HG03196 (cell line): ENCODE measurements around the gene HOXB5.

Experiments
- ATAC-seq: cut with Tn5 transposase; IDR thresholded peaks from one replicate; pipeline ENCODE4 v1.9.1; 2021; ENCODE audit not compliant: unreplicated experiment

HOXB5 gene

DNA sequence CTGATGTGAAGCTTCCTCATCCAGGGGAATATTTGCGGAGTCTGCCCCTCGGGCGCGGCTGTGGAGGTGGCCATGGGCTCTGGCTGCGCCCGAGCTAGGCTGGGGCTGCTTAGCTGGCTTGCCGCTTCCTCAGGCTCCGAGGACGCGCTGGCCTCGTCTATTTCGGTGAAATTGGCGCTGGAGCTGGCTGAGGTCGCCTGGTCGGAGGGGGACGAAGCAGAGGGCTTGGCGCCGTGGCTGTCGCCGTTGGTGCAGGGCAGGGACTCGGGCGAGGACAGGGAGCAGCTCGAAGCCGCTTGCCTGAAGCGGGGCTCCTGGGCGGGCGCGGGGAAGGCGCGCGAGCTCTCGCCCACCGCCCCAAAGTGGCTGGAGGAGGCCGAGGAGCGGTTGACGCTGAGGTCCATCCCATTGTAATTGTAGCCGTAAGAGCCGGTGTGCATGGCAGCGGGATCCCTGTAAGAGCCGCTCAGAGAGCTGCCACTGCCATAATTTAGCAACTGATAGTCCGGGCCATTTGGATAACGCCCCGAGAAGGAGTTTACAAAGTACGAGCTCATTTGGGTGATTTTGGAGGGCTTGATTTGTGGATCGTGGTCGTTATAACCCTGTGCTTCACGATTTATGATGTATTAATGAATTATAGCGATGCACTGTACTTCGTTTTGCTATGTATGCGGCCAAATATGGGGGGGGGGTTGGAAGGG is at the start of gene HOXB5:
TSS of gene HOXB5 (minus strand) at position 654 of the 704 bp plus-strand sequence. CDS start at position 557, 97 bp downstream.
- ATAC-seq: no peak

DNA sequence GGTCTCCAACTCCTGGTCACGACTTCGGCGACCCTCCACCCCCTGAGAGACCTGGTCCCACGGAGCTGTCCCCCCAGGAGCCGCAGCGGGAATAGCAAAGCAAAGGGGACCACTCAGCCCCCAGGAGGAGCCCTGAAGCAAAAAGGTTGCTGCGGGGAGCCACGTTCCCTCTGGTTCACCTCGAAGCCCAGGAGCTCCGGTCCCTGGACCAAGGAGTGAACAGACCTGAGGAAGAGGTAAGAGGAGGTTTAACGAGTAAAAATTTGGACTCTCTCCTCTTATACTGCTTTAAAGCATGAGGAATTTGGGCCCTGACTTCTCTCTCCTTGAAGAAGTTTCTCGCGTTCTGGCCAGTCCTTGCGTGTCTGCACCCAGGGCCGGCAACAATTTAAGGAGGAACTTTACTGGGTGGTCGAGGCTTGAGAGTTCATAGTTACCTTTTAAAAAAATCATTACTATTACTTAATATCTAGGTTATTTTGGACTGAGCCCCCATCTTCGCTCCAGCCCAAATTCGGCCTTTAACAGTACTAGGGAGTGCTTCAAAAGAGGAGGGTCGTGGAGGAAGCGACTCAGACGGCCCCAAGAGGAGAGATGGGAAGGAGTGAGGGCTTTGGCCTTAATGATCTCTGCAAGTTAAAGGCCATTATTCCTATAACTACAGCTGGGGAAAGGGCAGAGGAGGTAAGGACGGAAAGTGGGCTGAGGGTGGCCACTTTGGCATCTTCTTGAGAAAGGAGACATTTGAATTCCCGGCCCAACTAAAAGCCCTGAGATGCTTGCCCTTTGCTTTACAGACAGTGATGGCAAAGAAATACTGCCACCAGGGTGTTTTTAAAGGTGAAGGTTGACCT is 49.5 kb upstream of the HOXB5 start:
- no peak for ATAC-seq

DNA sequence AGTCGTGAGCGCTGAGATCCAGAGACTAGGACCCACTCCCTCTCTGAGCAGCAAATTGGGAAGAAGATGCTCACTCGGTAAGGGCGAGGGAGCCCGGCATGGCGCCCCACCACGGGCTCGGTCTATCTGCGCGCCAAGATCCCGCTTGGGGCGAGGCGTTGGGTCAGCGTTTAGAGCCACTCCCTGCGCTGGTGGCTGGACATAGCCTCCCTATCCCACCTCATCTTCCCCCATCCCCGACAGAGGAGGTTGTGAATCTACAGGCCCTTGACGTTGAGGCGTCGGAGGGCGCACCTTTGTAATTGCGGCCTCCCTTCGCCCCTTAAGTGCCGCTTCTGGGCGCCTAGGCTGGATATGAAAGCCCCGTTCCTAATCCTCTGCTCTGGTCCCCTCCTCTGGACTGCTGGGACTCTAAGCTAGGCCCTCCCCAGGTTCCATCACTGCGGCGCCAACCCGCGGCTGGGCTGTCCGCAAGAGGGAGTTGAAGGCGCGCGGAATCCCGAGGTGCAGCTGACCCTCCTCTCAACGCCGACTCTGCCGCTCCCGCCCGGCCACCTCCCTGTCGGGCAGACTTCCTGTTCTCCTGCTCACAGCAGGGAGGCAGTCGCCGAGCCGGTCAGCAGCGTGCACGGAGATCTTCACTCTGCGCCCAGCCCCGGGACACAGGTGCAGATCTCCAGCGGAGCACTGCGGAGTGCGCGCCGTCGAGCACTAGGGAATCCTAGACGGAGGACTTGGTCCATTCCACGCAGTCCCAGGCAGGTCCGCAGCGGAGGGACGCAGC is 48.7 kb upstream of the HOXB5 start:
- ATAC-seq: no peak

DNA sequence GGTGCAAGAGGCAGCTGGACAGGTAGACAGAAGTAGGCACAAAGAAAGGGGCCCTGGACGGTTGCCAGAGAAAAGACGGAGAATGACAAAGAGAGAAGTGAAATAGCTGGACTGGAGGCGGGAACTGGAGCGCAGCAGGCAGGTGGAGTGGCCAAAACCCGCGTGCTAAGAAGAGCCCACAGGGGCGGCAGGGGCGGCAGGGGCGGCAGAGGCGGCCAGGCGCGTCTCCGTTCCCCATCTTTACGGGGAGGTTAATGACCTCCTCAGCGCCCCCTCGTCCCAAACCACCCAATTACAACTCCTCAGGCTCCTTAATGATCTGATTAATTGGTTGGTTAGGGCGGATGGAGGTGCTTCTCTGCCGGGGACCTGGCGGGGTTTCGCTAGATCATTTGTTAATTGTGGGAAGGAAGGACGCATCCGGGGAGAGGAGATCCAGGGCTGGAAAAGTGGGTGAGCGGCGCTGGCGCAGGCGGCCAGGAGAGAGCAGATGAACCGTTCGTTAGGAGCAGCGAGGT is 48.0 kb upstream of the HOXB5 start:
- ATAC-seq: no peak

DNA sequence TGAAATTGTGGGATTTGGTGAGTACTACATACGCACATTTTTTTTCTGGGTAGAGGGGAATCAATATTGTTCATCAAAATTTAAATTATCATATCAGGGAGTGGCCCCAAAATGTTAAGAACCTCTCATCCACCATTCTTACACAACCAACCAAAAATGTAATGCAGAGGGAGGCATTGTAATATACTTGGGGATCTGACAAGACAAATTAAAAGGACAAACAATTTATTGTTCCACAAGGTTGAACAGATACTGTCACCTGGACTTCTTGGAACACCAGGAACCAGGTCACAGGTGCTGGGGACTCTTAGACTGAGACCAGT is 47.2 kb upstream of the HOXB5 start:
- ATAC-seq: no peak

DNA sequence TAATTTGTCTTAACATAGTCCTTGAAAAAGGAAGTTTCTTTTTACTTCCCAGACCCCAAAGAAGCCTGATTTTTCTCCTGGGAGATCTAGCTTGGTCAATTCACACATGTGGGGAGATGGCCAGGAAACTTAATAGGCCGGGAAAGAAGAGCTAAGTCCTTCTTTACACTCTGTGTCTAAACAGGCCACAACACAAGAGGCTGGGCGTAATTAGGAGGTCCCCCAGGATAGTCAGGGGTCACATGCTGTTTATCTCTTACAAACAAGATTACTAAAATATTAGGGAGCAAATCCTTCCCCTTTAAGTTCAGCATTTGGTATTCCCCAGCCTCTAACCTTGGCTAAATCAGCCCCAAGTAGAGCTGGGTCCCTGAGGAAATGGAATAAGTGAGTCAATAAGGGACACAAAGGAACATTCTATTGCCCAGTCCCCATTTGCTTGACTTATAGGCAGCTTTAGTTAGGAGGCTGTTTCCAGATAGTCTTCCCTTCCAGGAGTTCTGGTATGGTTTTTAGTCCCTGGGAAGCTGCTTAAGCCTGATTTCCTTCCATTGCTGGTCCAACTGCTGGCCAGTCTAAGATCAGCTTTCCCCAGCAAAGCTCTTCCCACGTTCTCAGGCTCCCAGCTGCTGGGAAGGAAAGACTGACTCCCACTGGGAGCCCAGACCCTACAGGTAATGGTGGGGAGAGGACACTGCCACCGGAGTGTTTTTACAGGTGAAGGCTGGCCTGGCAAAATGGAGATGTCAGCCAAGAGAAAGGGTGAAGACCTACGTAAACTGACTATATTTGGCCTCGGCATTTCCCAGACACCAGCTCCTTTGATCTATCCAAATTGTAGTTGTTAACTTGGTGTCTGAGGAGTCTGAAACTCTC is 46.6 kb upstream of the HOXB5 start:
- ATAC-seq: no peak

DNA sequence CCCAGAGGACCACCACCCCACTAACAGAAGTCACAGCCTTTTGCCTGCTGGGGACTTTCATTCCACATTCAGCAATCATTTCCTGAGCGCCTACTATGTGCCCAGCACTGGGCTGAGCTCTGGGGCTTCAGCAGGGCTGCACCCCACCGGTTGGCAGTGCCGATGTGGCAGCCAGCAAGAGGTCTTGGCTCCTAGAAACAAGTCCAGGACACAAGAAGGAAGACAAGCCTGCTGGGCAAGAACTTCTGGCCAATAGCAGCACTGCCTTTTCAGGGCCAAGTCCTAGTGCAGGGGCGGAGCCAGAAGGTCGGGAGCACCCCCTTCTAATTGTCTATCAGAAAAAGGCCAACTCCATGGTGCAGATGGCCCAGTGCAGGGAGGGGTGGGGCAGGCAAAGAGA is 45.6 kb upstream of the HOXB5 start:
- no peak for ATAC-seq

DNA sequence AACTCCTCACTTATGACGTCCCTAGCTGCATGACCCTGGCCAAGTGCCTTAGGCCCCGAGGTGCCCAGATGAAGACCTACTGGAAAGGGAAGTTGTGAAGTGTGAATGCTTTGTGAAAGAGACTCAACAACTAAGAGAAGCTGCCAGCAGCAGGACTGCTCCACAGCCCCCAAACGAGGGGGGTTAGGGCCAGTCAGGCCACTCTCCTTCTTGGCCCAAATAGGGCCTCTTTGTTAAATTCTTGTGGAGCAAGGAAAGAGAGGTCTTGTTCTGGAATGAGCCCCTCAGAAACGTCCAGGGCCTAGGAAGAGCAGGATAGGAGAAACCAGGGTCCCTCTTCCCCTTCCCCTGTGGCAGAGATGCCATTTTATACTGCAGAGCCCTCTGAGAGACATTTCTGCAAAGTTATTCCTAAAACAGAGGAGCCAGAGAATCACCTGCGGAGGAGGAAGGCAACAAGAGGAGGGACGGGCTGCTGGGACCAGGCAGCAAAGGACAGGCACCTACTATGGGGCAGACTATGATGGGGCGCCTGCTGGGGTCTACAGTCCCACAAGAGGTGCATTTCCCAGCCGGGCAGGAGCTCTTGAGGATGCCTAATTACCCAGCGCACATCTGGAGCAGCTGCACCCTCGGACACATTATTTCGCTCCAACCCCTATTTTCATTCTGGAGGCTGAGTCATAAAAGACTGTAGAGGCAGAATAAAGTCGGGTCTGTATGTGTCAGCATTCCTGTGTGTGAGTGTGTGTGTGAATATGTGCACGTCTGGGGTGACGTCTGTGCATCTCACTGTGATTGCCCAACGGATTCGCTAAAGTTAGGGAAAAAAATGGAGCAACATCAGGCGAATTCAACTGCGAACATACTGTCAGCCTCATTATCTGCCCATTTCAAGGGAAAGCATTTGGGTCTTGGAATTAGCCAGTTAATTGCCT is 44.0 kb upstream of the HOXB5 start:
- ATAC-seq: no peak

DNA sequence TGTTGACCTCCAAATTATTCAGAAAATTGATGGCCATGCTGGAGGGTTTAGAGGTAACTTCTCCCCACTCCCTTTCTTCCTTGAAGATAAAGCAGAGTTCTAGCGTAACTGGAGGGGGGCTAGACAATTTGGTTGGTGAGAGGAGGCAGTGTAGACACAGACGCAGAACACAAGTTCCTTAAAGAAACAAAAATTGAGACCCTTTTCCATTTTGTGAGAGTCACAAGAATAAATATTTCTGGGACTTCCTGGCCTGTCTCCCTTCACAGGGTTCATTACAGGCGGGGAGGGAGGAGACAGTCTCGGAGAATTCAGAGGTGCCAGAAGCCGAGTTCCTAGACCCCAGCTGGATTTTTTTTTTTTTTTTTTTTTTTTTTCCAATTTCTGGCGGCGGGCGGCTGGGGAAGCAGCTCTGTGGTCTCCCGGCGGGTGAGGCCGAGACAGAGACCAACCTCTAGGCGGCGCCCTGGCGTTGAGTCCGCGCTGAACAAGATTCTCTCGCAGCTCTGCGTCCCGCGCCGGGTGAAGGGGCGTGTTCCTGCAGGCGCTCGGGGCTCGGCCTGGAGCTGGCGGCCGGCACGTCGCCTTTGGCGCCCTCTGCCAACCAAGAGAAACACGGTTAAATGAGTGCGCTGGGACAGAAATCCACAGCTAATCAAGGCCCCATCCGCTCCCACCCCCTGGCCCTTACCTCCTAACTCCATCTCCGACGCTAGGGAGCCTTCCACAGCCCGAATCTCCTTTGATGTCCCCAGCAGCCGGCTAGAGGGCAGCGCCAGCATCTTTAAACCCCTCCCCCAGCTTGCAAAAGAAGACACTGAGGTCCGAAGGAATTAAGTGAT is 42.8 kb upstream of the HOXB5 start:
- ATAC-seq: no peak

DNA sequence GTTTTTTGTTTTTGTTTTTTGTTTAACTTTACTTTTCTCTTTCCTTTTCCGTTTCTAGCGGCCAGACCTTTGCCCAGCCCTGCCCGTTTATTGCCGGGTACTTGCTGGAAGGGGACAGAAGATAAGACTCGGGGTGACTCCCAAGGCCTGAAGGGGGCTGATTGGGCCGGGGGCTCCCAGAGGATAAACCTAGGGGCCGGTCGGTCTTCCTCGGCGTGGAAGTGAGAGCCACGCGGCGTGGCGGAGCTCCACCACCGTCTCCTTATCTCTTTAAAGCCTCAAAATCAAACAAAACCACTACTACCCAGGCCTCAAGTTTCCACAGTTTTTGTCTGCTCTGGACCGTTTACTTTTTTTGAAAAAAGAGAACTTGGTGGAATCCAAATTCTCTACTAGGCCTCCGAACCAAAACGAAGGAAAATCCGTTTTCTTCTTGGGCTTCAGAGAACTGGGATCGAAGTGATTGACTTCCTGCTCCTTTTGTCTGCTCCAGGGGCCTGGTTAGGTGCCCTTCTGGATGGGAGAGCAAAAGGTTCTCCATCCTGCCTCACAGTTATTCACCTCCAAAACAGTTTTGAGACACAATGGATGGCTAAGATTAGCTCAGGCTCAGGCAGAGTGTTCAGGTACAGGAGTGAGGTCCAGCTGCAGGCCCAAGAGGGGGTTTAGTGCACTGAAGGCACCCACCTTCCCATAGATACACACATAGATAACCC is 41.1 kb upstream of the HOXB5 start:
- no peak for ATAC-seq

DNA sequence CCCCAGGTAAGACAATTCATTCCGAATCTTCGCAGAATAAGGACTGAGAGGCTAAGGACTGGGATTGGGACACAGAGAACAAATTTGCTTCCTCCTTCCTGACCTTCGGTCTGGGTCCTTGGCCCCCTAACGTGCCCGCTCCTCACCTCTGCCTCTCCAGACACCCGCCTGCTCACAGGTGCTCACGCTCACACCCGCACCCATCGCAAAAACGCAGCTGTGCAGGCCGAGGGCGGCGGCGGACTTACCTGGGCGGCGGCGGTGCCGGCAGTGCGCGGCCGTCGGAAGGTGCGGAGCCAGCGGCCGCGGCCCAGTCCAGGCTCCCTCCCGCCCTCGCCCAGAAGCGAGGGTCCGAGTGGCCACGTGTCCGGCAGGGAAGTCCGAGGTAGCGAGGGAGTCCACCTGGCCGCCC is 39.7 kb upstream of the HOXB5 start:
- ATAC-seq: no peak

DNA sequence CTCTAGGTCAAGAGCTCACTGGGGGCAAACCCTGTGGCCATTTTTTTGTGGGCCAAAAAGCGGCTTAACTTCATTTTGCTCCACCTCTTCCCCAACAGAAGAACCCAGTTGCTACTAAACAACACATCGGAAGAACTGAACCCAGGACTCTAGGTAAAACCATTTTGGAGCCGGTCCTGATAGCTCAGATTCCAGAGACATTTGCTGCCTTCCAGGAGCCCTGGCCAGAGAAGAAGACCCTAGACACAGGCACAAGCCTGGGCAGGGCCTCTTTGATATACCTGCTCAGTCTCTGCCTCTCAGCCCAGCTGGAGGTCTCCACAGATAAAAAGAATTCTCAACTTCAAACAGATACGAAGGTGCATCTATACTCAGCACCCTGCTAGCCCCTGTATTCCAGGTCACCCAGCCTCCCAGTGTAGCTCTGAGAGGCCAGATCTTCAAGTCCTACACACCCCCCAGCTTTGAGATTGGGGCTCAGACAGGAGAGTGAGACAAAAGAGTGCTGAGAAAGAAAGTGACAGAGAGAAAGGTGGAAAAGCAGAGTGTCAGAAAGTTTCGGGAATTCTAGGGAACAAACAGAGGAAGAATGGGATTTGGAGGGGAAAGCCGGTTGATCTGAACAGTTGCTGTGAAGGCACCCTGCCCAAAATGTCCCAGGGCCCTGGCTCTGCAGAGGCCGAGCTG is 39.1 kb upstream of the HOXB5 start:
- ATAC-seq: no peak

DNA sequence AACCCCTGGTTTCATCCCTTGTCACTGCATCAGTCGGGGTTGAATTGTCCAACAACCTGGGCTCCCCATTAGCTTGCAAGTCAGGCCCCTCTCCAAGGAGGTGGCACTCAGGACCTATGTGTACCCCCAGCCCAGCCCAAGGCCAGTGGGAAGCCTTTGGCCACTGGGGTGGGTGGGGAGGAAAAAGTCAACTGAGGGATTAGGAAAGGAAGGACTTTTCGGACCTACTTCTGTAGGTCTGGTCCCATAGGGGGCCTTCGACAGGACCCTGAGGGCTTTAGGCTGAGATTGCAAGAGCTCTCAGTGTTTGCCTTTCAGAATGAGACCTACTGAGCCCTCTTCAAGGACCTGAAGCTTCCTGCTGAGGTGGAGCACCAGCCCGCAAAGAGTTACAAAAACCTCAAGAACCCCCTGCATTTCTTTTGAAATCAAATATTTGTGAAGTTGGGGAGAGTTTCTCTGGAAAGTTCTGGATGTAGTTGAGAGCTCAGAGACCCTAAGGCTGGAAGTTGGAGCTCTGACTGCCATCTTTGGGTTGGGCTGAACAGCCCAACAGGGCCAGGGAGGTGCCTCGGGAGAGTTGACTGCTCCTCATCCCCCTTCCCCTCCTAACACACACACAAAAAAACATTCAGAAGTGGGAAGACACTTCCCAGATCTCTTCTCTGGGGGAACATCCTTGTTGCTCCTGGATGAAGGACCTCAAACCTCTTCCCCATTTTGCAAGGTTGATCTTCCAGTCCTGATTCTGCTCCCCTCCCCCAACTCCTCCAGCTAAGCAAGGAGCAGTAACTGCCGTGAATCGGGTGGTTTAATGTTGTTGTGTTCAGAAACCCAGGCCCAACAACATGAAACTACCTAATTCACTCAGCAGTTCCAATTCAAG is 38.4 kb upstream of the HOXB5 start:
- no peak for ATAC-seq

DNA sequence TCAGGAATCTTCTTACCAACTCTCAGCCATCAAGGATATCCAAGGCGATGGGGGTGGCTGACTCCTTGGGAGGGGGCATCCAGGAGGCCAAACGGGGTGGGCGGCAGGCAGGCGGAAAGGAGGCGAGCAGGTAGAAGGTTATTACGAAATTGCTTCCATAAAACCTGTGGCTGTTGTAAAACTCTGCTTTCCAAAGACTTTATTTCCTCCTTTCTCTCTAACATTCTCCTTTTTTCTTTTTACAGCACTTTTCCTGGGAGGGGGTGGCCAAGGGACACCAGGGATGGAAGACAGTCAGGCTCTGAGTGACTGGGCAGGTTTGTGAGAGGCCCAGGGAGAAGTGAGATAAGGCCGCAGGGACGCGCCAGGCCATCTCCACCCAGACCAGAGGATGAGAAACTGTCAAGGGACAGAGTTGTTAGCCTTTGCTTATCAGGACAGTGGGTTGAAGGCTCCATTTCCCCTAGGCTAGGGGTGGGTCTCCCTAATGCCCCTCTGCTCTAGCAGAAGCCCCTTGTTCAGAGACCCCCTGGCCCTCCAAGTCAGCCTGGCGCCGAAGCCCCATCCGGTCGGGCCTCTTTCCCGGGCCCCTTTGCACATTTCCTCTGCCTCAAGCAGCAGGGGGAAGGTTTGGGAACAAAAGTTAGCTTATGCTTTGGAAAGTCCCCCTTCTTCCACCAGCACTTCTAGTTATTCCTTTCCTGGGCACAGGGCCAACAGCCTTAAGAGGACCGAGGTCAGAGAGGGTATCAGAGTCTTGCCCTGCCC is 37.5 kb upstream of the HOXB5 start:
- ATAC-seq: no peak

DNA sequence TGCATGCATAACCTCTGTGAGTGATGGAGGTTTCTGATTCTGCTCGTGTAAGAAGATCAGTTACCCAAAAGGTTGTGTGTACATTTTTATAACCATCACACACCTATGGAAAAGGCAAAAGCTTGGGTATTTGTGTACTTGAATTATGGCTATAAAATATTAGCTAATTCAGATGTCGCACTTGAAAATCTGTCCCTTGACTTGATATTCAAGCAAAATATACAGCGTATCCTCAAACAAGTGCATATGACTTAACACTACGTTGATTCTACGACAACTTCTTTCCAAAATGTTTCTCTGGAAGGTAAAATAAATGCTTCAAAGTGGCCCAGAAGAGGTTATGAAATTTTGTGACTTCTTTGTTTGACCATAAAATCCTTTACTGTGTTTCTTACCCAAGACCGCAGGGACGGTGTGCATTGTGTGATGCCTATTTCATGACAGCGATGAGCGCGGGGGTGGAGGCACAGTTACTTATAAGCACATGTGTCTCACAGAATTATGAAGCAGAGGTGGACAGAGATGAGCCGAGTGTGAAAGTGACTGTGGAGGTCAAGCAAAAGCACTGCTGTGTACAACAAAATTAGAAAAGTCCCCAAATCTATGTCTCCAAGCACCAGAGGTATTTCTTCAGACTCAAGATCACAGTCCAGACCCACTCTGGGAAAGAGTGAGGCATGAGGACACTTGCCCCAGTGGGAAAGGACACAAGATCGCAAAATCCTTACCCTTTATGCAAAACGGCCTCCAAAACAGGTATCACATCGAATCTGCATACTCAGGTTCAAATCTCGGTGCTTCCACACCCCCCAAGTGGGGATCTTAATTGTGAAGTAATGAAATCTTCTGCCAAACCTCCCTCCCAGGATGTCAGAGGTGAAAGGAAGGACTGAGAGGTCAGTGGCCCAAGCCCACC is 36.7 kb upstream of the HOXB5 start:
- no peak for ATAC-seq
